Activated CD4-positive, alpha-beta T cell treated with anti-CD3 and anti-CD28 coated beads, Interleukin-2, amount 10 ng/mL, durations not matched to agents 24 days and 14 days (primary cell): ENCODE measurements around the gene SUN3. TPM values are rescaled to one million over a fixed set of nuclear protein-coding genes. Genes with fewer than 3 reads are reported as not detected.
A peak's percentile ranks its signal among the peaks of the same experiment; 100 is the strongest.
"Not testable (repeated sequence)": the region's sequence is repeated elsewhere in the genome, so short reads cannot be mapped to it uniquely, and the experiment has no call there.

ENCODE experiments used
- DNase-seq: peaks from one replicate; pipeline ENCODE4 v3.0.0; 2022
- H3K27ac Mint-ChIP-seq: one replicate; pipeline ENCODE4 v1.8.0; 2022; ENCODE audit warnings: mild to moderate bottlenecking, mixed read lengths
- H3K27me3 Mint-ChIP-seq: one replicate; pipeline ENCODE4 v1.8.0; 2022; ENCODE audit warnings: mixed read lengths
- H3K36me3 Mint-ChIP-seq: one replicate; pipeline ENCODE4 v1.8.0; 2022; ENCODE audit warnings: low read depth, mild to moderate bottlenecking, mixed read lengths
- H3K4me1 Mint-ChIP-seq: one replicate; pipeline ENCODE4 v1.8.0; 2021; ENCODE audit warnings: mixed read lengths
- H3K4me3 Mint-ChIP-seq: one replicate; pipeline ENCODE4 v1.8.0; 2022; ENCODE audit warnings: mild to moderate bottlenecking, moderate library complexity, mixed read lengths
- H3K9me3 Mint-ChIP-seq: one replicate; pipeline ENCODE4 v1.8.0; 2021; ENCODE audit warnings: mixed read lengths
- intact Hi-C: fragments of 100-400 bp; cut with micrococcal nuclease; formaldehyde crosslinking; loops from one replicate; pipeline ENCODE4 v1.15.1; 2023
- total RNA-seq: library from RNA; stranded (reverse); gene quantifications from 2 replicates; pipeline ENCODE4 v1.2.3, GENCODE V29; 2022

Gene SUN3
- total RNA-seq, 1 donor from 2014 or later = not detected

DNA sequence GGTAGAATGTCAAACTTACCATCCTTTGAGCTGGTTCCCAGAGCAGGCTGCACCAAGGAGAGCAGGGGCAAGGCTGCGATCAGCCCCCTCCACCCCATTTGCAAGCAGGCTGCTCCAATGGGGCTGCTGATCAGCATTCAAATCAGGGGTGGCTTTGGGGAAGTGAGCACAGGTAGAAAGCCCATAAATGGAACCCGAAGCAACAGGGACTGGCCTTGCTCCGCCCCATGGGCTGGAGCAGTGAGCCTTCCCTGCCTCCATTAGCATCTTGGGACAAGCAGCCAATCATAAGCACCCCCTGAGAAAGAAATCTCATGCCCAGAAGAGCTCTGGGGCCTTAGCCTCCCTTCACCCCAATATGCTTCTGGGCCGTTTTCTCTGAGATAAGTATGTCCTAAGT, 76.7 kb downstream of the SUN3 start:
- Mint-ChIP-seq H3K4me1 (no peaks in the 10 kb centered on the region), H3K36me3 (peaks cover 13% of the 10 kb centered on the region), H3K27ac (no peak overlapping the region), H3K4me3 (no peak overlapping the region), H3K9me3 (no peaks in the 10 kb centered on the region), H3K27me3 (no peaks in the 10 kb centered on the region)
- intact Hi-C loops = no loop called here
- no peak for DNase-seq

DNA sequence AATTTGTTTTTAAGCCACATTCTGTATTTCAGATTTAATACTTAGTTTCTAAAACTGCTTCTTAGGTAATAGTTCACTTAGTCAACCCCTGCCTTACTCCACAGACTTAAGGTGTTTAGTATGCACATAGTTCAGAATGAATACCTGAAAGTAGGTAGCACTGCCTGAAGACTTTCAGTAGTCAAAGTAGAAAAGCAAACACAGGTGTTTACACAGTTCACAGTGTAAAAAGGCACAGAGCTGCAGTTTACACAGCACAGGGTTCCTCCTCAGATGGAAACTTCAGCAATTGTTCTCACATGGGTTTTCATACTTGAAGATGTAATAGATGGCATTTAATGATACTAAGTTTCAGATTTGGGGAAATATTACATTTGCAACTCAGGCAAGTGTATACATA, 77.5 kb downstream of the SUN3 start:
- intact Hi-C loops = no loop called here
- Mint-ChIP-seq H3K27ac (no peak overlapping the region), H3K4me1 (peaks cover 1% of the 10 kb centered on the region), H3K4me3 (no peak overlapping the region), H3K27me3 (no peaks in the 10 kb centered on the region), H3K9me3 (no peaks in the 10 kb centered on the region), H3K36me3 (peaks cover 11% of the 10 kb centered on the region)
- no peak for DNase-seq

DNA sequence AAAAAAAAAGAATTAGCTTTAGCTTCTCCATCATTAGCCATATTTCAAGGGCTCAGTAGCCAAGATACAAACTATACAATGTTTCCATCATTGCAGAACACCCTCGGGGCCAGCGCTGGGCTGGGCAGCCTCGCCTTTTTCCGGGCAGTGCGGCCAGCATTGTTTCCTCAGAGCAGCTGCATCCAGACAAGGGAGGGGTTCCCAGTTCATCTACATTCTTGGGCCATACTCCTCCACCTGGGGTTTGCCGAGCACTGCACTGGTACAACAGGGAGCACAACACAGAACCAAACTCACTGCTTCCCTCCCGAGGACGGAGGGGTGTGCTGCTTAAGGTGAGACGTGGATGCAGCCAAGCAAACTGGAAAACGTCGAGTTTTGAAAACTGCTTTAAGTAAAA, 78.2 kb downstream of the SUN3 start:
- intact Hi-C loops = no loop called here
- H3K27ac Mint-ChIP-seq = no peak overlapping the region
- peaks cover 2% of the 10 kb centered on the region for H3K4me1 Mint-ChIP-seq
- DNase-seq = no peak
- H3K36me3 Mint-ChIP-seq = peaks cover 11% of the 10 kb centered on the region
- no peaks in the 10 kb centered on the region for H3K9me3 Mint-ChIP-seq
- H3K27me3 Mint-ChIP-seq = no peaks in the 10 kb centered on the region
- H3K4me3 Mint-ChIP-seq = no peak overlapping the region

DNA sequence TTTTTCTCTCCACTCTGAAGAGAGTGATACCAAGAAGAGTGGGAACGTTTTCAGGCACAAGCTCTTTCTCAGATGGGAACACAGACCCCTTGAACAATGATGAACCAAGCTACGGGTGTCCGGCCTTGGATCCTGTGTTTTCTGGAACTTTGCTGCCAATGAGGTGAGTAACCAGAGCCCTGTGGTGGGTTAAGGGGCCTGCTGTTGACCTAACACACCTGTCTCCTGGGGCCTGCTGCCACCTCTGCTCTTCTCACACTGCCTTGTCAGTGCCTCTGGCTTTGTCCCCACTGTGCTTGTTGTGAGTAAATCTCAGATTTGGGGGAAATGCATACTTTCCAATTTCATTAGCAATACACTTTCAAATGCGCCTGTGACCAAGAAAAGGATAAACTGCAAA, 79.2 kb downstream of the SUN3 start:
- no peak for DNase-seq
- no peak overlapping the region for H3K4me3 Mint-ChIP-seq
- H3K36me3 Mint-ChIP-seq = peaks cover 7% of the 10 kb centered on the region
- no peak overlapping the region for H3K27ac Mint-ChIP-seq
- H3K9me3 Mint-ChIP-seq = no peaks in the 10 kb centered on the region
- peaks cover 2% of the 10 kb centered on the region for H3K4me1 Mint-ChIP-seq
- intact Hi-C loops = no loop called here
- no peaks in the 10 kb centered on the region for H3K27me3 Mint-ChIP-seq

DNA sequence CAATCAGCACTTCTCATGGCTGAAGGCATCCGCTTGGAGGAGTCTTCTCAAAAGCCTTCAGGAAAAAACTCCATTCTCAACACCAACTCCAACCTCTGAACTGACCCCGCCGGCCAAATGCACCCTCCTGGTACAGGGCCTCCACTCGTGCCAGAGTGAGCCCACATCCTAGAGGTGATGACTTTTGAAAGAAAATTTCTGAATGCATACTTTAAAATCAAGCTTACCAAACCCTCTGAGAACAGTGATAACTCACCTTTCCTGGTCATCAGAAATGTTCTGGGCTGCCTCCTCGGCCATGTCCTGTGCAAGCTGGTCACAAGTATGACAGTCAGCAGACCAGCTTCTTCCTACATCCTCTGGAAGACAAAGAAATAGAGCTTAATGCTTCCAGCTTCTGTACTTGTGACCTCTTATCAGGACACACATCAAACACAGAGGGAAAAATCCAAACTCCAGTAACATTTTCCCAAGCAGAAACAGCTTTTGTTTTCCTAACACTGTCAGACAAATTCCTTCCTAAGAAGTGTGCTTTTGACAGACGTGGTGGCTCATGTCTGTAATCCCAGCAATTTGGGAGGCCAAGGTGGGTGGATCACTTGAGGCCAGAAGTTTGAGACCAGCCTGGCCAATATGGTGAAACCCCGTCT, 80.6 kb downstream of the SUN3 start, which contains the start of gene PKD1L1:
Gene PKD1L1, minus strand, starts transcription at position 326 of the 650 bp plus-strand sequence. Its CDS starts 26 bp downstream, at position 300.
- Mint-ChIP-seq H3K4me1 (peaks cover 2% of the 10 kb centered on the region), H3K27me3 (no peaks in the 10 kb centered on the region), H3K4me3 (no peak within 1 kb of the TSS), H3K36me3 (no peaks in the 10 kb centered on the region), H3K9me3 (no peaks in the 10 kb centered on the region), H3K27ac (no peak within 1 kb of the TSS)
- intact Hi-C loops = no loop called here
- DNase-seq = no peak

DNA sequence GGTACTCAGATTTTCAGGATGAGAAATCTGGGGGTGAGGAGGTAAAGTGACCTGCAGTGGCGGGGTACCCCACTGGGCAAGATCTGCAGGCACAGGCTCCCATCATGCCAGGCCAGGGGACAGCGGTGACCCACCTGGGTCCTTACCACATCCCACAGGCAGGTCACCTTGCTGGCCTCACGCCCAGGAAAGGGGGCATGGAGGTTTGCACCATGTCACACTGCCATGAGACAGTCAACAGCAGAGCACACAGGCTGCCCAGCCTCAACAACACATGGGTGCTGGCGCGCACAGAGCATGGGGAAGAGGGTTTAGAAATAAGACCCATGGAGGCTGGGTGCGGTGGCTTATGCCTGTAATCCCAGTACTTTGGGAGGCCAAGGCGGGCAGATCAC, 81.6 kb downstream of the SUN3 start:
- H3K27me3 Mint-ChIP-seq = no peaks in the 10 kb centered on the region
- intact Hi-C loops = no loop called here
- H3K9me3 Mint-ChIP-seq = no peaks in the 10 kb centered on the region
- no peak overlapping the region for H3K4me3 Mint-ChIP-seq
- H3K36me3 Mint-ChIP-seq = no peaks in the 10 kb centered on the region
- no peak for DNase-seq
- peaks cover 2% of the 10 kb centered on the region for H3K4me1 Mint-ChIP-seq
- H3K27ac Mint-ChIP-seq = no peak overlapping the region

DNA sequence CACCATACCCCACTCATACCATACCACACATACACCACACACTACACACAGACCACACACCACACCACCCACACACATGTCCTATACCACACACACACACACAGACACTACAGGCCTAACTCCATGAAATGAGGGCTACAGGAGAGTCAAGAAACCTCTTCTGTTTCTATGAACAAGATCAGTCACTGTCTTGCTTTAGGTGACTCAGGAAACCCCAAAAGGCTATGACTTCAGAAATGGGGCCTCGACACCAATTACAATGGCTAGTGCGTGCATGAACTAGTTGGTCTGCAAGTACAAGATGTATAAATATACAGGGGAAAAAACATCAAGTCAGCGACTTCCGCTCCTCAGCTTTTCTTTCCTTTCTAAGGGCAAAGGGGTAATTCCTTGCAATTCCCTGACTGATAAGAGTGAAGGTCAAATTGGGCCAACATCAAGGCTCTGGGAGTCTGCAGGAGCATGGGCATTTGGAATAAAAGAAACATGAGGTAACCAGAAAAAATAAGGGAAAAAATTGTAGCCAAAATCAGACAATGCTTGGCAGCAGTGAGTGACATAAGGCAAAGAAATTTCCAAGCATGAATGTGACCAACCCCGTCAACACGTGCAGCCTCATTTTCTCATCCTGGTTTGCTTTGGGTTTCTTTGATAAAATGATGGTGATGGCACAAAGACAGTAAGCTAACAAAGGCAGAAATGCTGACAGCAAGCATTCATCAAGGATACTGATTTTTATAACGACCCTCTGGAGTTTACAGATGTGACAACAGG, 82.1 kb downstream of the SUN3 start:
- no peak overlapping the region for H3K4me3 Mint-ChIP-seq
- no peaks in the 10 kb centered on the region for H3K9me3 Mint-ChIP-seq
- H3K27ac Mint-ChIP-seq = no peak overlapping the region
- intact Hi-C loops = no loop called here
- no peaks in the 10 kb centered on the region for H3K36me3 Mint-ChIP-seq
- peaks cover 2% of the 10 kb centered on the region for H3K4me1 Mint-ChIP-seq
- no peaks in the 10 kb centered on the region for H3K27me3 Mint-ChIP-seq
- no peak for DNase-seq

DNA sequence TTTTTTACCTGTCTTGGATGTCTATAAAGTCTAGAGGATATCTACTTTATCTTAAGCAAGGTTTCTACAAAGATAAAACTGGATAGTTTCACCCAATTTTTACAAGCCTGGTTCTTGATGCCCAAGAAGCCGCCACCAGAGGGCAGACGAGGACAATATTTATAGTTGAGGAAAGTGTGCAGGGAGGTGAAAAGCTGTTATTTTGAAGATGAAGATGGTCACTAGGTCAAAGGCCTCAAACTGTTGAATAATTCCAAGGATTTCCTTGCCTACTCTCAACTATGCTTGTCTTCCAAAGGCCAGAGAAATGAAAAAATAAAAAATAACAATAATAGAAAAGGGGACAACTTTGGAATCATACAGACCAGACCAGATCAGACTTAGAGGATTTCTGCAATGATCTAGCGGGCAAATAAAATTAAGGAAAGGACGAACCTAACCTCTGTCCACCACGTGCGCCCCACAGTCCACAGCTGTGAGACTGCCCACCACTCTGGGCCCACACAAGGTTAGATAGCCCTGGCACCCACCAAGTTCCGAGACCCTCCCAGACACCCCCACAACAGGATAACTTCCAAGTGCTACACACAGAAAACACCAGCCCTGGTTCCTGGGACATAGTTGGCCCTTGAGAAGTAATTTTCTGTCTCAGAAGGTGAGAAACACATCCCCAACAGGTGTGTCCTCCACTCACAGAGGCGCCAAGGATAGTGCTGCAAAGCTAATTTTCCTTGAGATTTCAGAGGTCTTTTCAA, 83.5 kb downstream of the SUN3 start:
- H3K4me3 Mint-ChIP-seq = no peak overlapping the region
- H3K27ac Mint-ChIP-seq = no peak overlapping the region
- peak; percentile 91 for DNase-seq
- no peaks in the 10 kb centered on the region for H3K36me3 Mint-ChIP-seq
- H3K9me3 Mint-ChIP-seq = no peaks in the 10 kb centered on the region
- peaks cover 2% of the 10 kb centered on the region for H3K4me1 Mint-ChIP-seq
- intact Hi-C loops = loop anchor here (1.0 kb wide), 2 partner anchors 165 to 209 kb away; no protein-coding TSS in a partner anchor
- no peaks in the 10 kb centered on the region for H3K27me3 Mint-ChIP-seq

DNA sequence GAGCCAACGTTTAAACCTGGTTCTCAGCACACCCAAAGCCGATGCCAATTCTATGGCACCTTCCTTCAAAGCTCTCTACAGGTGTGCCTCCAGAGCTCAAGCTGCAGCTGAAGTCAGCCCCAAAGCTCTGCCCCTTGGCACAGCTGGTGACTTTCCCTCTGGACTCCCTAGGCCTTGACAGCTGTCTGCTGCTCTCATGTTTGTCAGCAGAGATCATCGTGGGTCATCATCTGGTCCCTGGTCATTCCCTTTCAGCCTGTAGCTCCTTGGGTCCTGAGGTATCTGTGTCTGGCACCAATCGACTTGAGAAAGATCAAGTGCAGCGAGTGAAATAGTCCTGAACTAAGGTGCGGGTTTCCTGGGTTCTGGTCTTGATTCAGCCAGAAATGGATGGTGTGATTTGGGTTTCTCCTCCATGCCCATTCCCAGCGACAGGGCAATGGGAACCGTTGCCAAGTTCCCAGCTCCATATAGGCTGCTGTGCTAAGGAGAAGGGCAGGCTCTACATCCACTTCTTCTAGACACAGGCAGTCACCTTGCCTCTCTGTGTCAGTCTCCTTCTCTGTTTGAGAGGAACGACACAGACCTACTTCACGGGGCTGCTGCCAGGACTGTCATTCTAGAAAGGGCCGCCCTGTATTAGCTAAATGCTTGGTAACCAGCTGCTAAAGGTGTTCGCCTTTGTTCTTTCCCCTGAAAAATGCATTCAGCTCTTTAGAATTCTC, 84.2 kb downstream of the SUN3 start:
- Mint-ChIP-seq H3K4me1 (peaks cover 2% of the 10 kb centered on the region), H3K27me3 (no peaks in the 10 kb centered on the region), H3K9me3 (no peaks in the 10 kb centered on the region), H3K27ac (no peak overlapping the region), H3K36me3 (no peaks in the 10 kb centered on the region), H3K4me3 (no peak overlapping the region)
- peak; percentile 54 for DNase-seq
- intact Hi-C loops = loop anchor here (1.0 kb wide), 2 partner anchors 166 to 210 kb away; no protein-coding TSS in a partner anchor

DNA sequence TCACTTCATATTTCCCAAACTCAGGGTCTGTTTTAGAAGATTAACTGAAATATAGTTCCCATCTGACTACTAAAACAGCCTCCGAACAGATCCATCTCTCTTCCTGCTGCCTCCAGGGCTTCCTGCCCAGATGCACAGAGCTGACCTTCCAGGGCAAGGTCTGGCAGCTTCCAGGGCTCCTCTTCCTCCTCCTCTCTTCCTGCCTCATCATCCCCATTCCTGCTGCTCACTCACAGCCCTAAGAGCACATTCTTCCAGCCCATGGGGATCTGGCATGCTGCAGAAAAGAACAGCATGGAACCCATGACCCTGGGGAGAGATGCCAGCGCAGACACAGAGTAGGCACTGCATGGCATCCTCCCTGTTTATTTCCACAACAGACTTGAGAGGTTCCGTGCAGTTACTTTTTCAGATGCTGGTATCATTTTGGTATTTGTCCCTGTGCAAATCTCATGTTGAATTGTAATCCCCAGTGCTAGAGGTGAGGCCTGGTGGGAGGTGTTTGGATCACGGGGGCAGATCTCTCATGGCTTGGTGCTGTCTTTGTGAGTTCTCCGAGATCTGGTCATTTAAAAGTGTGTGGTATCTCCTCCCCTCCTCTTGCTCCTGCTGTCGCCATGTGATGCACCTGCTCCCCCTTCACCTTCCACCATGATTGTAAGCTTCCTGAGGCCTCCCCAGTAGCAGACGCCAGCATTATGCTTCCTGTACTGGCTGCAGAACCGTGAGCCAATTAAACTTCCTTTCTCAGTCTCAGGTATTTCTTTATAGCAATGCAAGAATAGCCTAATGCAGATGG, 85.0 kb downstream of the SUN3 start:
- intact Hi-C loops = no loop called here
- peak; percentile 47 for DNase-seq
- H3K4me1 Mint-ChIP-seq = peaks cover 2% of the 10 kb centered on the region
- H3K27ac Mint-ChIP-seq = no peak overlapping the region
- no peaks in the 10 kb centered on the region for H3K27me3 Mint-ChIP-seq
- H3K4me3 Mint-ChIP-seq = no peak overlapping the region
- H3K36me3 Mint-ChIP-seq = no peaks in the 10 kb centered on the region
- H3K9me3 Mint-ChIP-seq = no peaks in the 10 kb centered on the region

DNA sequence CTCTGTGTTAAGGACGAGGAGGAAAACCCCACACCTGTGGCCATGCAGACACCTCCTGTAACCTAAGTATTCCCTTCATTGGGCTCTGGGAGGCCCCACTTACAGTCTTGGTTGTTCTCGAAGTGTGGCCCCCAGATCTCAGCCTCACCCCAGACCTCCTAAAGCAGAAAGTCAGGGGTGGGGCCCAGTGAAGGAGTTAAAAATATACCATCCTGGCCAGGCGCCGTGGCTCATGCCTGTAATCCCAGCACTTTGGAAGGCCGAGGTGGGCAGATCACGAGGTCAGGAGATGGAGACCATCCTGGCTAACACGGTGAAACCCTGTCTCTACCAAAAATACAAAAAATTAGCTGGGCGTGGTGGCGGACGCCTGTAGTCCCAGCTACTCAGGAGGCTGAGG, 86.3 kb downstream of the SUN3 start:
- H3K36me3 Mint-ChIP-seq, intact Hi-C loops, H3K4me1 Mint-ChIP-seq, H3K27ac Mint-ChIP-seq, DNase-seq, H3K9me3 Mint-ChIP-seq, H3K27me3 Mint-ChIP-seq, H3K4me3 Mint-ChIP-seq: not testable (repeated sequence)

DNA sequence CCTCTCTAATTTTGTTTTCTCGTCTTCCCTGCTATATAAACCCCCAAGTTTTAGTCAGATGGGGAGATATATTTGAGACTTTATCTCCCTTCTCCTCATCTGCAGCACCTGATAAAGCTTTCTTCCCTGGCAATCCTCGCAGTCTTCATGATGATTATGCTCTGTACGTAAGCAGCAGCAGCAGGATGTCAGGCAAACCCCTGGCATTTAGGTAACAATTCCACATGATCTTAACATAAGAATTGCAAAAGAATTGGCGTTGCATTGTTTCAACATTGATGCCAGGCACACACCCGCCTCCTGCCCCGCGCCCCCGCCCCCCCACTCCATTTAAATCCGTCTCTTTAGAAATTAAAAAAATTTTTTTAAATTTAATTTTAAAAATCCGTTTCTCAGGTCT, 86.8 kb downstream of the SUN3 start:
- no peaks in the 10 kb centered on the region for H3K27me3 Mint-ChIP-seq
- H3K4me1 Mint-ChIP-seq = peaks cover 8% of the 10 kb centered on the region
- H3K36me3 Mint-ChIP-seq = no peaks in the 10 kb centered on the region
- intact Hi-C loops = no loop called here
- no peak for DNase-seq
- H3K9me3 Mint-ChIP-seq = no peaks in the 10 kb centered on the region
- no peak overlapping the region for H3K4me3 Mint-ChIP-seq
- H3K27ac Mint-ChIP-seq = no peak overlapping the region
